HG03571 (cell line): ENCODE measurements around the gene CHPT1.
"Not testable (repeated sequence)": the region's sequence is repeated elsewhere in the genome, so short reads cannot be mapped to it uniquely, and the experiment has no call there.

Experiments
- ATAC-seq: cut with Tn5 transposase; IDR thresholded peaks from one replicate; pipeline ENCODE4 v1.9.1; 2021; ENCODE audit not compliant: unreplicated experiment

CHPT1 gene

GRCh38 chr12:101681627-101682026 is 15.8 kb upstream of the CHPT1 start:
- not testable (repeated sequence) for ATAC-seq

DNA sequence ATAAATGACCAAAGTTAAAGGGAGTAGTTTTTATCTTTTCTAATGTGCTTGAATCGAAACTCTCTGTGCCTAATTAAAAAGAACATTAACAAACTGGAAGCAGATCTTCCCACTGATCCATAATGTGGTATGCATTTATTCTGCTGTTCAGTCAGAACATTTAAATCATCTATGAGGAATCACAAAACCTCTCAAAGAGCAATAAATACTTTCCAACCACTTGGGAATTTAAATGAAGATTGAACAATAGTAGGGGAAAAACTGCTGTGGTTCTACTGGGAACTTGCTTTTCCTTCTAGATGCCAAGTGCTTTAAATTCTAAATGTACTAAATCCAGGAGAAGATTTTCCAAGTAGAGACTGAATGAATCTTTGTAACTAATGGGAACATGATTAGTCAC is 12.3 kb upstream of the CHPT1 start:
- no peak for ATAC-seq

- ATAC-seq = no peak
These were observed 11.3 kb upstream of the CHPT1 start for GRCh38 chr12:101686176-101686575.

DNA sequence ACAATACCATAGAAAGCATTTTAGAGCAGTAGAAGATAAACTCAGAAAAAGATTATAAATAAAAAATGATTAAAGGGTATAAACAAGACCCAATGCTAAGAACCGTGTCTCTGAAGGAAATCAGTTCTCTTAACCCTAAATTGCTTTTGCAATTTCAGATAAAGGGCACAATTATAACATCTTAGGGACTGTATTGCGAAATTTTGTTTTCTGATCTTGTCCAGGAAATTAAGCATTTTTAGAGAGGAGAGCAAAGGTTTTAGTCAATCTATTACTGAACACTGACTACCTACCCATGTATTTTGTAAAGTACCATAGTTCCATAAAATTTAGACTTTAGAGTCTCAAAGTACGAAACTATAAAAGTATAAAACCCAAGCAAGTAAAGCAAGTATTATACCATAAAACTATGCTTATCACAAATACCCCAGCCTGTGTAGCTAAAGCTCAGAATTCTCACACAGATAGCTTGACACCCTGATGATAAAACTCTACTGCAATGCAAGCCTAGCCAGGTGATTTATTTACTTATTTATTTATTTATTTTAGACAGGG is 6.8 kb upstream of the CHPT1 start:
- ATAC-seq = no peak

- ATAC-seq = no peak
These were observed 5.8 kb upstream of the CHPT1 start for GRCh38 chr12:101691503-101692096.

- no peak for ATAC-seq
These were observed 3.1 kb upstream of the CHPT1 start for GRCh38 chr12:101694297-101694848.

GRCh38 chr12:101694986-101695385 is 2.5 kb upstream of the CHPT1 start:
- no peak for ATAC-seq

DNA sequence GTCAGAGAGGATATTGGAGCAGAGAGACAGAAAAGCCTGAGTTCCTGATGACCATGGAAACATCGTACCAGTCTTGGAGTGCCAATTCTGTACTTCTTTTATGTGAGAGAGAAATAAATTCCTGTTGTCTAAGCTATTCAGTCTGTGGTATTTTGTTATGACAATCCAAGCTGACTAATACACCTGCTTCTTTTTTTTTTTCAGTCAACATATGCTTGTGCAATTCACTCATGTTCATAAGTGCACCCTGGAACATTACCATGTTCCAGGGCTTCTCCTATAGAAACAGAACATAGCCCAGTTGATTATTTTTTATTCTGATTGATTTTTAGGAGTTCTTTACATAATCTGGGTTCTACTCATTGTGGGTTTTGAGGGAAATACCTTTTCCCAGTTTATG is 1.7 kb upstream of the CHPT1 start:
- no peak for ATAC-seq

GRCh38 chr12:101696251-101697196 is 916 bp upstream of the CHPT1 start:
- no peak for ATAC-seq

GRCh38 chr12:101697930-101698799 is 725 bp downstream of the CHPT1 start:
- ATAC-seq = peak; percentile 30

DNA sequence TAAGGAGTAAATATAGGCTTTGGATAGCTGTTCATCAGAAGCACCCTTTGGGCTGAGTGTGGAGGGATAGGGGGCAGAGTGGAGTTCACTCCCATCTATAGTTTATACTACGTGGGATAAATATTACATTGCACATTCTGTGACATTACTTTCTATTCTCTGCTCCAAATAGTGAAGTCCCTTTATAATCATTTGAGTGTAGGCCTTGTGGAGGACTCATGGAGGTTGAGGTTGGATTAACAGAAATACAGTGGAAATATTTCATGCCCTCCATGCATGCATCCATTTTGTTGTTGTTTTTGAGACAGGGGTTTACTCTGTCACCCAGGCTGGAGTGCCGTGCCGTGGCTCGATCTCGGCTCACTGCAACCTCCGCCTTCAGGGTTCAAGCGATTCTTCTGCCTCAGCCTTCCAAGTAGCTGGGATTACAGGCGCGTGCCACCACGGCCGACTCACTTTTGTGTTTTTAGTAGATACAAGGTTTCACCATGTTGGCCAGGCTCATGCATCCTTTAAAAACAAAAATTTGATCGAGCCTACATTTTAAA is 1.4 kb downstream of the CHPT1 start:
- ATAC-seq = no peak

DNA sequence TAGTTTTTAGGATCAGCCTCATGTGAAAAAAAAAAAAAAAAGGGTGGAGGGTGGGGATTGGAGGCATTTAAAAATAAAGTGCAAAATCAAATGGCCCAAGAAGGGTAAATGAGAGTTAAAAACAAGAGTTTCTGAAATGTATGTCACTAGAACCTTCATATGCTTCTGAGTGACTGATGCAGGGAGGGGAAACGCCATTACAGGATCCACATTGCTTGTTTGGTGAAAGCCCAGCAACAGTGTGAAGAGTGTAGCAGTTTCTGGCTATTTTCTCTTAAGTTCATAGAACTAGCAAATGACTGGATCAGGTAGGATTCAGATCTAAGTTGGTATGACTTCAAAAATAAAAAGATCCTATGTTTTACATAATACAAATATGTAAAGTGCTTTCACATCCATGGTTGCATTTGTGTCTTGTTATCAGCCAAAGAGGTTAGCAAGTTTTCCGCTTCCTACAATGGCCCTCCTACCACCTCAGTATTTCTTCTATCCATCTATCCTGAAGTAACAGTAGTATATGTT is 2.9 kb downstream of the CHPT1 start:
- ATAC-seq = no peak

DNA sequence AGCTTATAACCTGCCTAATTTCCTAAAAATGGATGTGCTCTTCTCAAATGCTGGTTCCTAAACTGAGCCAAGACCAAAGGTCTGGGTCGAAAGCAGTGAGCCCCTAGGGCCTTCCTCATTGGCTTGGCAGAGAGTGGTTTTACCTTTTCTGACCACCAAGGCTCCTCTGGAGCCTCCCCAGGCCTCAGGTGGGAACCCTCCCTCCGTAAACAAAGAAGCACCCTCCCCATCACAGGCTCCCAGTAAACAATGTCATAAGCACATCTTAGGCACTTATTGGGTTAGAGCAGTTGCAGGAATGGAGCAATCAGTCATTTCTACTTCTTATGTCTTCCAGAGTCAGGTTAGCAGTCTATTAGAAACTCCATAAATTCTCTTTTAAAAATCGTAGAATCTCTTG is 6.0 kb downstream of the CHPT1 start:
- no peak for ATAC-seq

DNA sequence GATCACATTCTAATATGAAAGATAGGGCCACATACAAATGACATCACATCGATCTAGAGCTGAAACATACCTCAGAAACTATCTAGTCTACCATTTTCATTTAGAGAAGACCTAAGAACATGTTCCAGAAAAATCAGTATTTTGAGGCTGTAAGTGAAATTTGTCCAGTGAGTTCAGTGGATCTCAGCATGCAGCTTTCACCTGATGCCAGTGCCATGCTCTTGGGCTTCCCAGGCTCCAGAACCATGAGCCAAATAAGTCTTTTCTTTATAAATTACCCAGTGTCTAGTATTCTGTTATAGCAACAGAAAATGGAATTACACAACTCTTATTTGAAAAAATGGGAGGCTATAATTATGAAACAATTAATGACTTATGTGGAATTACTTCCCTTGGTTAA is 9.0 kb downstream of the CHPT1 start:
- no peak for ATAC-seq

DNA sequence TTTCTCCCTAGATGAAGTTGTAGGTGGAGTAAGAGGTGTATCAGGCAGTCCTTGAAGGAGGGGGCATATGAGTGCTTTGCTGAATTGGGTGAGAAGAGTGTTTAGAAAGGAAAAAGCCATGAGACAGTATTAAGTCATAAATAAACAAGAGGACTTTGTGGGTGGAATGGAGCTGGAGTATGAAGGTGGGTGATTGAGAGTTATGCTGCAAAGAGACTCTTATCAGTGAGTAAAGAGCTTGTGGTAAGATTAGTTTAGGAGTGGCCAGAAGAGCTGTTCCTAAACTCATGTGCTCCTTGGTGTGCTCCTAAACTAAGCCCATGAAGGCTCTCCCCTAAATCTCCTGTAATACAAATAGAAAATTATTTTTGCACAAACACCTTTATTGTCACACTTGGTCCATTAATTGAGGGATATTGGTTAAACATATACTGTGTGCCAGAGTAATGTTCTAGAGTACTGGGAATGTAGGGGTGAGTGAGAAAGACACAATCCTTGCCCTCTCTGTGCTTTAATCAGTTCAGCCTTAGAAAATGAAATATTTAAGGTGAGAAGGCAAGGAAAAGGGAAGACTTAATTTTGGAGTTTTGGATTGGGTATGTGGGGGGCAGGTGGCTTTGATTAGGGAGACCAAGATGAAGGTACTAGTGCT is 9.8 kb downstream of the CHPT1 start:
- ATAC-seq = no peak

DNA sequence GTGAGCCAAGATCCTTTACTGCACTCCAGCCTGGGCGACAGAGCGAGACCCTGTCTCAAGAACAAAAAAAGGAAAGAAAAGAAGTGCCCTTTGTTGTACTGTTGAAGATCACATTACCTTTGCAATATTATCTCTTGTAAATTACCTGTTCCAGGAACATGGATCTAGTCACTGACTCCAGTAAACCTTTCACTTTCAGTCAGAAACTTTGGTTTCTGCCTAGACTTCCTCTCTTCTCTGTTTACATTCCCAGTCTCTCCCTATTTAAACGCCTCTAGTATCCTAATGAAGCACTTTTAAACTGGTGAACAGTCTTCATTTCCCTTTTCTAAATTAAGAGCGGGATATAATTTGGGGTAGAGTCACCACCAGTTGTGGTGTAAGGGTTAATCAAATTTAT is 12.8 kb downstream of the CHPT1 start:
- ATAC-seq = no peak

DNA sequence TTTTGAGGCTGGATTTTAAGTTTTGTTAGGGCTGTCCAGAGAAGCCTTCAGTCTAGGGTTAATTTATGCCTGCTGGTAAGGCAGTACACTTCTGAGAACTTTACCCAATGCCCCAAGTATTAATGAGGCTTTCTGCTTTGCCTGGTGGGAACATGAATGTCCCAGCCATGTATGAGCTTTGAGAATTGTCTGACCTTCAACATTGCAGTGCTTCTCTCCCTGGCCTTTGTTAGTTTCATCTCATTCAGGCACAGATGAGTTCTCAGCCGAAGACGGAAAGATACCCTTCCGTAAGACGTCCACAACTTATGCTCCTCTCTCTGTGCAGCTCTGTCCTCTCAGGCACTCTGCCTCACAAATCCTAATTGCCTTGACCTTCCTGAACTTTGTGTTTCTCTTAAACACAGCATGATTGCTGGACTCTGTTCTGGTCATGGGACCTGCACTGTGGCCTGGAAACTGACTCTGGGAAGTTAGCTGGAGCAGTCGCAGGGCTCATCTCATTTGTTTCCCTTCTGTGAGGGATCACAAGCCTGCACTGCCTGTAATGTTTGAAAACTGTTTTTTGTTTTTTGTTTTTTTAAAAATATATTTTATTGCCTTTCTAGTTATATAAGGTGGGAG is 15.7 kb downstream of the CHPT1 start:
- no peak for ATAC-seq

DNA sequence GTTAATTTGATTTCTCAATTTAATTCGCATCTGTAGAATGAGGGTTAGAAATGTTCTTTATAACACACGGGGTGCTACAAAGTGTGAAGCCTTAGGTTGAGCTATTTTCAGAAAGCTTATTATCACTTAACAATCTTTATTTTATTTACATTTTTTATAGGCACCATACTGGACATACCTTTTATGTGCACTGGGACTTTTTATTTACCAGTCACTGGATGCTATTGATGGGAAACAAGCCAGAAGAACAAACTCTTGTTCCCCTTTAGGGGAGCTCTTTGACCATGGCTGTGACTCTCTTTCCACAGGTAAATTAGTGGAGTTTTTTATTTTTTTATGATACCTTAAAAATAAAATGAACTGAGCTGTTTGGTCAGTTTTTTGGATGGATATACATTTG is 16.5 kb downstream of the CHPT1 start:
- ATAC-seq = no peak

- no peak for ATAC-seq
These were observed 17.5 kb downstream of the CHPT1 start for GRCh38 chr12:101714877-101715444.
